ENCODE data around the gene GALNT9. TPM values are rescaled to one million over a fixed set of nuclear protein-coding genes. Genes with fewer than 3 reads are reported as not detected.

Gene GALNT9
- total RNA-seq, 2 donors from 2014 or later = not detected

DNA sequence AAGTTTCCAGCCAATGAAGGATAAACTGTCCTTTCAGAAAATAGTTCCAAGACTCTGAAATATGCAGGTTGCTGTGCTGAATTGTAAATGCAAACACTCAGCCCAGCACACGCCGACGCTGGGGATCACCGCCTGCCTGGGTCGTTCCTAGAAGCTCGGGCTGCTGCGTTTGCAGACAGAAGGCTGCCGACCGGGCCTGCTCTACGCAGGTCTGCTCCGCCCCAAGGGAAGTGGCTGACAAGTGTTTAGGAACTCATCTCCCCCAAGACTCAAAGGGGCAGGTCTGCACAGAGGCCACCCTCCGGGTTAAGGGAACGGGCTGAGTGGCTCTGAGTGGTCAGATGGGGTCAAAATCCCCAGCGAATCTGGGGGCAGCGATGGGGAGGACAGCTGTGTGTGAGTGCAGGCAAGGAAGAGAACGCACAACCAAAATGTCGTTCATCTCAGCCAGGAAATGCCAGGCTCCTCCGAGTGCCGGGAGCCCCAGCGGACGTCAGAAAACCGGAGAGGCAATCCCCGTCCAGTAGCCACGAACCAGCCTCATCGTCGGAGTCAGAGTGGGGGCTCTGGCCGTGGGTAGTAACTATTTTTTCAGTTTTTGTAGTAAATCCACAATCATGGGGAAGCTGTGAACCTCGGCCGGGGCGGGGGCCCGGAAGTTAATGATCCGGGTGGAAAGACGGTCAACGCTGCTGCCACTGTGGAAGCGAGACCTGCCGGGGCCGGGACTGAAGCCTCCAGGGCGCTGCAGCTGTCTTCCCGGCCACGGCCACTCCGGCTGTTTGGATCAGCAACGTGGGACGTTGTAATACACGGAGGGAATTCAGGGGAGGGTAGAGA is 6.0 kb downstream of the GALNT9 start:
- Mint-ChIP-seq H3K4me1 (peaks cover 6% of the 10 kb centered on the region), H3K27me3 (peaks cover 48% of the 10 kb centered on the region), H3K36me3 (ENCODE audit: low read depth) (peaks cover 2% of the 10 kb centered on the region), H3K4me3 (peak overlapping the region; percentile 21), H3K27ac (no peak overlapping the region)
- no peak for DNase-seq
- H3K9me3 ChIP-seq (ENCODE audit: control insufficient read depth, low read length, poor library complexity, severe bottlenecking) = no peaks in the 10 kb centered on the region
- ATAC-seq = peak; percentile 53

- DNase-seq (peak in 1 of 3 donors; percentile 6), ATAC-seq (no peak)
- no peak overlapping the region for H3K4me3 Mint-ChIP-seq
- peaks cover 2% of the 10 kb centered on the region for H3K36me3 Mint-ChIP-seq (ENCODE audit: low read depth)
- H3K27me3 Mint-ChIP-seq = peaks cover 47% of the 10 kb centered on the region
- peaks cover 6% of the 10 kb centered on the region for H3K4me1 Mint-ChIP-seq
- no peak overlapping the region for H3K27ac Mint-ChIP-seq
- H3K9me3 ChIP-seq (ENCODE audit: control insufficient read depth, low read length, poor library complexity, severe bottlenecking) = no peaks in the 10 kb centered on the region
Observed at GRCh38 chr12:132322206-132323132, 6.9 kb downstream of the GALNT9 start.

- peaks cover 3% of the 10 kb centered on the region for H3K4me1 Mint-ChIP-seq
- H3K27me3 Mint-ChIP-seq = peaks cover 47% of the 10 kb centered on the region
- ATAC-seq (no peak), DNase-seq (peak in 1 of 3 donors; percentile 6)
- H3K27ac Mint-ChIP-seq = no peak overlapping the region
- H3K36me3 Mint-ChIP-seq (ENCODE audit: low read depth) = peaks cover 2% of the 10 kb centered on the region
- H3K9me3 ChIP-seq (ENCODE audit: control insufficient read depth, low read length, poor library complexity, severe bottlenecking) = no peaks in the 10 kb centered on the region
- no peak overlapping the region for H3K4me3 Mint-ChIP-seq
Observed at GRCh38 chr12:132321321-132322118, 7.9 kb downstream of the GALNT9 start.

- ATAC-seq = no peak
- peak in 1 of 3 donors; percentile 4 for DNase-seq
- Mint-ChIP-seq H3K27ac (no peak overlapping the region), H3K27me3 (peaks cover 47% of the 10 kb centered on the region), H3K36me3 (ENCODE audit: low read depth) (peaks cover 2% of the 10 kb centered on the region), H3K4me1 (peaks cover 3% of the 10 kb centered on the region), H3K4me3 (no peak overlapping the region)
- no peaks in the 10 kb centered on the region for H3K9me3 ChIP-seq (ENCODE audit: control insufficient read depth, low read length, poor library complexity, severe bottlenecking)
Observed at GRCh38 chr12:132320767-132321211, 8.6 kb downstream of the GALNT9 start.

DNA sequence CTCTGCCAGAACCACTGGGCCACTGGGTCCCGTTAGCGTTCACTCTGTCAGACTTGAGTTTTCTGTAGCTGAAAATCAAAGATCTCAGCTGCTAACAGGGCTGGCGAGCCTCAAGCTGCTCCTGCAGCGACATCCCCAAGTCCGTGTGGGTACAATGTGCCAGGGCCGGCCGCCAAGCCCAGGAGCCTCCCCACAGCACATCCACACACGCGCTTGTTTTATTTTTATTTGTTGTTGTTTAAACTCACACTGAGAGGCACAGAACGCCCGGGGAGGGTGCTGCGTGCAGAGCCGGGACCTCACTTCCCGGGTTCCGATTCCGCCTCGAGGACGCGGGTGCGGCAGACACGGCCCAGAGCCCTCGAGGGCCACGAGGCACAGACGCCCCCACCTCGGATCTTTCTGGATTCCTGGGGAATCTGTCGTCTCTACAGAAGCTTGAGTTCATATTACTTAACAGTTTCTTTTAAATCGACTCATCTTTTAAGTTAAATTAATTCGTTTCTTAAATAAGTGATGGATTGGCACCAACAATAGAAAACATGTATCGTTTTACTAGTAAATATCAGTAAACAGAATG is 9.3 kb downstream of the GALNT9 start:
- Mint-ChIP-seq H3K27me3 (peaks cover 46% of the 10 kb centered on the region), H3K36me3 (ENCODE audit: low read depth) (peaks cover 2% of the 10 kb centered on the region), H3K4me3 (no peak overlapping the region), H3K4me1 (peaks cover 3% of the 10 kb centered on the region), H3K27ac (no peak overlapping the region)
- peak in 1 of 3 donors; percentile 3 for DNase-seq
- ATAC-seq = no peak
- H3K9me3 ChIP-seq (ENCODE audit: control insufficient read depth, low read length, poor library complexity, severe bottlenecking) = no peaks in the 10 kb centered on the region

DNA sequence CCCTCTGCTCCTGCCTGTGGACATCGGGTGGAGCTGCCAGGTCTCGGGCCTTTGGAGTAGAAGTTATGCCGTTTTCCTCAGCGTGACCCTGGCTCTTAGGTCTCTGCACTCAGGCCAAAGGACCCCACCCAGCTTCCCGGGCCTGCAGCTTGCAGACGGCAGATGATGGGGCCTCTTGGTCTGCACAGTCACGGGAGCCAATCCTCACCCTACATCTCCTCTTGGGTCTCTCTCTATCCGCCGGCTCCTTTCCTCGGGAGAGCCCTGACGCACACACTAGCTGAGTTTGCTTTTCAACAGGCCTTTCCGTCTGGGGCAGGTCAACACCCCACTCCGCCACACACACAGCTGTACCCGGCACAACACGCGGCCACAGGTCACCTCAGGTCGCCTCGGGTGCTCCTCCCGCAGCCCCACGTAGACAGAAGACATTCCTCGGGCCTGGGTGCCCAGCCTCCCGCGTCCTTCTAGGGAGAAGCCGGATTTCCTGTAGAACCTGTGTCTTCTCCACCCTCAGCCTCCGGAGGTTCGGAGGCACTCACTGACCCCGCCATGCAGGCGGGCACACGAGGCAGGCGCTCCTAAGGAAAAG is 9.9 kb downstream of the GALNT9 start:
- no peak for ATAC-seq

GRCh38 chr12:132318618-132319033 is 10.8 kb downstream of the GALNT9 start:
- no peak overlapping the region for H3K4me3 Mint-ChIP-seq
- H3K36me3 Mint-ChIP-seq (ENCODE audit: low read depth) = peaks cover 2% of the 10 kb centered on the region
- no peak overlapping the region for H3K27ac Mint-ChIP-seq
- no peaks in the 10 kb centered on the region for H3K9me3 ChIP-seq (ENCODE audit: control insufficient read depth, low read length, poor library complexity, severe bottlenecking)
- DNase-seq (no peak), ATAC-seq (no peak)
- peaks cover 41% of the 10 kb centered on the region for H3K27me3 Mint-ChIP-seq
- peaks cover 3% of the 10 kb centered on the region for H3K4me1 Mint-ChIP-seq

More for the DNA sequence above, 9.9 kb downstream of the GALNT9 start:
- H3K4me3 Mint-ChIP-seq = no peak overlapping the region
- peaks cover 3% of the 10 kb centered on the region for H3K4me1 Mint-ChIP-seq
- H3K27me3 Mint-ChIP-seq = peaks cover 42% of the 10 kb centered on the region
- H3K36me3 Mint-ChIP-seq (ENCODE audit: low read depth) = peaks cover 2% of the 10 kb centered on the region
- peak in 1 of 3 donors; percentile 2 for DNase-seq
- H3K27ac Mint-ChIP-seq = no peak overlapping the region
- H3K9me3 ChIP-seq (ENCODE audit: control insufficient read depth, low read length, poor library complexity, severe bottlenecking) = no peaks in the 10 kb centered on the region

DNA sequence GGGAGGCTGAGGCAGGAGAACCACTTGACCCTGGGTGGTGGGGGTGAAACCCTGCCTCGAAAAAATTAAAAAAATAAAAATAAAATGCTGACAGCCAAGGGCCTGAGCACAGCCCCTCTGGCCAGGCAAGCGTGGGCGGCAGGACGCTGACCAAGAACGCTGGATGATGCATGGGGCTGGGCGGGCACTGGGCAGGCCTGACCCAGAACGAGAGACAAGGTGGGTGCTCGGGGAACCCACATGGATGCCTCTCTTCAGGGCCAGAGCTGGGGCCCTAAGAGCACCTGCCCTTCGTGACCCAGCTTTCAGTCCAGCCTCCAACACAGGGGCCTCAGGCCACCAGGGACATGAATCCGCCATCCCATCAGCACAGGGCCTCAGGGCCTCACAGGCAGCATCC is 11.3 kb downstream of the GALNT9 start:
- Mint-ChIP-seq H3K4me3 (no peak overlapping the region), H3K36me3 (ENCODE audit: low read depth) (peaks cover 2% of the 10 kb centered on the region), H3K27me3 (peaks cover 36% of the 10 kb centered on the region), H3K27ac (no peak overlapping the region), H3K4me1 (peaks cover under 1% of the 10 kb centered on the region)
- DNase-seq = no peak
- no peaks in the 10 kb centered on the region for H3K9me3 ChIP-seq (ENCODE audit: control insufficient read depth, low read length, poor library complexity, severe bottlenecking)
- ATAC-seq = no peak

DNA sequence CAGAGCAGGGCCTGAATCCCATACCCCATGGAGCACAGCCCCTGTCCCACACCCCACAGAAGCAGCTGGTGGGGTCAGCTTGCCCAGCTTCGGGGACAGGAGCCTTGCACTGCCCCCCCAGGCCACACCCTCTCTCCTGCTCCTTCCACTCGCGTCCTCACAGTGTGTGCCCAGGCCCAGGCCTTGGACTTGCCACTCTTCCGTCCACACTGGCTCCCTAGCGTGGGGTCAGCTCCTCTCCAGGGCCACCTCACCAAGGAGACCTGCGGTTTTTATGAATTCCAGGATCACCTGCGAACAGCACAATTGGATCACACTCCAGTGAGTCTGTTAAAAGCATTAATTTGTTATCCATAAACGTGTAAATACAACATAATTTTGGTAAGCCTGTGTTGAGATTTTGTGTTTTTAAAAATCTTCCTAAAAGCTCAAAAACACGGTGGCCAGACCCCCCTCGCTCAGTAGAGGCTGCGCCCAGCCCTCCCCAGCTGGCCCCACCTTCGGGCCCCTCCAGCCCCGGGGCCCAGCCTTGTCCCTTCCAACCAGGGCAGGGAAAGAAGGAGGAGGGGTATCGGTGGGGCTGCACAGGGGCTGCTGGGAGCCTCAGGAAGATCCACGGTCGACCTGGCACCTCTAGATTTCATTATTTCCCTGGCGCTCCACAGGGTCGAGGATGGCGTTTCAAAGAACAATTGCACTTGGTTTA is 12.0 kb downstream of the GALNT9 start:
- H3K27me3 Mint-ChIP-seq = peaks cover 33% of the 10 kb centered on the region
- peaks cover 2% of the 10 kb centered on the region for H3K36me3 Mint-ChIP-seq (ENCODE audit: low read depth)
- H3K4me1 Mint-ChIP-seq = no peaks in the 10 kb centered on the region
- H3K27ac Mint-ChIP-seq = no peak overlapping the region
- no peaks in the 10 kb centered on the region for H3K9me3 ChIP-seq (ENCODE audit: control insufficient read depth, low read length, poor library complexity, severe bottlenecking)
- DNase-seq = peak in 1 of 3 donors; percentile 4
- H3K4me3 Mint-ChIP-seq = no peak overlapping the region
- ATAC-seq = no peak

GRCh38 chr12:132316497-132317232 is 12.7 kb downstream of the GALNT9 start:
- Mint-ChIP-seq H3K4me3 (no peak overlapping the region), H3K27me3 (peaks cover 32% of the 10 kb centered on the region), H3K27ac (no peak overlapping the region), H3K4me1 (no peaks in the 10 kb centered on the region), H3K36me3 (ENCODE audit: low read depth) (peaks cover 2% of the 10 kb centered on the region)
- DNase-seq (no peak), ATAC-seq (no peak)
- no peaks in the 10 kb centered on the region for H3K9me3 ChIP-seq (ENCODE audit: control insufficient read depth, low read length, poor library complexity, severe bottlenecking)

- Mint-ChIP-seq H3K4me1 (no peaks in the 10 kb centered on the region), H3K4me3 (no peak overlapping the region), H3K27ac (no peak overlapping the region), H3K27me3 (peaks cover 29% of the 10 kb centered on the region), H3K36me3 (ENCODE audit: low read depth) (peaks cover 2% of the 10 kb centered on the region)
- ATAC-seq (no peak), DNase-seq (peak in 1 of 3 donors; percentile 6)
- H3K9me3 ChIP-seq (ENCODE audit: control insufficient read depth, low read length, poor library complexity, severe bottlenecking) = no peaks in the 10 kb centered on the region
Observed at GRCh38 chr12:132315951-132316350, 13.4 kb downstream of the GALNT9 start.
